HG03097 (cell line): ENCODE results near the gene HELZ.
"Not testable (repeated sequence)": the region's sequence is repeated elsewhere in the genome, so short reads cannot be mapped to it uniquely, and the experiment has no call there.

Experiments
- ATAC-seq: cut with Tn5 transposase; IDR thresholded peaks from one replicate; pipeline ENCODE4 v1.9.1; 2021; ENCODE audit not compliant: unreplicated experiment, low FRiP score

HELZ gene

DNA sequence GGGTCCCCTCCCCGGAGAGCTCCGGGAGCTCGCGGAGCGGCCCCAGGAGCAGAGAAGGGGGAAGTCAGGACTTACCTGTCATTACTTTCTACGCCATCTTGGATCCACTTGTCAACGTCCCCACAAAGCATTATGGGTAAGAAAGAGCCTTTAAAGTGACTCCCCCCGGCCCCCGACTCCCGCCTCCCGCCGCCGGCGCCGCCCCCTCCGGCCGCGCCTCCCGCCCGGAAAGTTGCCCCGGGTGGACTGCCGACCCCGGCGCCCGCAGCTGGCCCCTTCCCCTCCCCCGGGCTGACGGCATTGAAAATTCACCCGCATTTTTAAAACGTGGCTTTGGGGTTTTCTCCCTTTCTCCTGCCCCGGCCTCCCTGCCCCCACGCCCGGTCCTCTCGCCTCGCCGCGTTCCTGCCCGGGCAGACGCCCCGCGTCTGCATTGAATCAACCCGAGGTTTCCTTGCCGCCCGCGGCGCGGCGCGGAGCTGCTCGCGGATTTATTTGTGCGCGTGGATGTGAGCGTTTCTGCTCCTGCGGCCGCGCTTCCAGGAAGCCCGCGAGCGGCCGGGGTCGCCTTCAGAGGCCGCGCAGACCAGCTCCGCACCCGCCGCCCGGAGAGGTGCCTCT lies at the start of gene HELZ:
TSS of gene HELZ (minus strand) at position 124 of the 621 bp plus-strand sequence. CDS start 26,392 bp downstream, outside the sequence.
- ATAC-seq, result no peak

- ATAC-seq, result peak; percentile 67
These were observed 48.5 kb upstream of the HELZ start for GRCh38 chr17:67293251-67294203.

DNA sequence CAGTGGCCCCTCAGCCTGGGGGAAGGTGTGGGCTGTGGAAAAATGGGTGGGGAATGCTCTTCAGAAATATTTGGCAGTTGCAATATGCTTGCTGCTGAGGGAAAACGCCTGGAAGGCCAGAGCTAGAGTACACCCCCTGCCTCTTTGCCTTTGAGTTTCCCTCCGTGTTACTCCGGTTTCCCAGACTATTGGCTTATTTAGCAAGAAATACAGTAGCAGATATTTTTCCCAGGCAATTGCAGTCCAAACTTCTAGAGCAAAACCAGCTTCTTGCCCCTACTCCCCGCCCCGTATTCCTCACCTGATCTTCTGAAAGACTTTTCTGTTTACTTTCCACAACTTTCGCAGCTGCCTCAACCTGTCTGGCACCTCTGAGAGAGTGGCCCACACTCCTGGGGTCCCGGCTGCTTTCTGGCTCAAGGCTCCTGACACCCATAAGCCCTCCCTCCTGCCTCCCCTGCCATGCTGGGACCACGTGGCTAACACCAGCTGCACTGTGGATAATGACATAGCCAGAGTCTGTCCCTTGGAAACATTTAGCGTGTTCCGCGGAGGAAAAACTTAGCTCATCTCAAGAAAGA lies 45.8 kb upstream of the HELZ start:
- ATAC-seq, result no peak

DNA sequence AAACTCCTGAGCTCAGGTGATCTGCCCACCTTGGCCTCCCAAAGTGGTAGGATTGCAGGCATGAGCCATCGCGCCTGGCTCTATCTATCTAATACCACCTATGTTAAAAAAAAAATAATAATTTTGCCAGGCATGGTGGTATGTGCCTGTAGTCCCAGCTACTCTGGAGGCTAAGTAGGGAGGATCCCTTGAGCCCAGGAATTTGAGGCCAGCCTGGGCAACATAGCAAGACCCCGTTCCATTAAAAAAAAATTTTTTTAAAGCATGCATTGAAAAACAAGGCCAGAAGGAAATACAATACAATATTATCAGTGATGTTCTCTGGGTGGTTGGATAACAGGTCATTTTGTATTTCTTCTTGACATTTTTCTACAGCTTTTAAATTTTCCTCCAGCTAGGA lies 45.2 kb upstream of the HELZ start:
- no peak for ATAC-seq

DNA sequence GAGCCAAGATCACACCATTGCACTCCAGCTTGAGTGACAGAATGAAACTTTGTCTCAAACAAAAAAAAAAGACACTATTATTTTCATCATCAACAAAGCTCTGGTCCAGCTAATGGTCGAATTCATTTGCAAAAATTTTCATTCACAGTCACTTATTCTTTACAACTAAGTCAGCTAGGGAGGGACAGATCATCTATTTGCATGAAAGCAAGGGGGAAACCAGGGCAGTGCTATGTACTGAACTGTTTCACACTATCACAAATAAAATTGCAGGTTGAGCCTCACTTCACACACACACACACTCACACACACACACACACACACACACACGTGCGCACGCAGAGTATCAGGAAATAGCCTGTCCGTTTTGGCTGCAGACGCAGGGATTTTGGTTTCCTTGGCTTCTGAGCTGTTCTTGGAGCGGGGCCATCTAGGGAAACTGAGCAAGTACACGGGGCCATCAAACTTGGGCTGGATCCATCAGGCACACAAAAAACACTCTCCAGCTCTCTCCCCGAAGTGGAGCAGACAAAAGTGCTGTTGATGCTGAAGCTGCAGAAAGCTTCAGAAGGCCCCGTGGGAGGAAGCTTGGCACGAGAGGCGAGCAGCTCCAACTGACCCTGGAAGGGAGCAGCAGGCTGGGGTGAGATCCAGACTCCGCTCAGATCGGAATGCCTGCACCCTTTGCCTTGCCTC lies 44.3 kb upstream of the HELZ start:
- ATAC-seq, result no peak

- not testable (repeated sequence) for ATAC-seq
These were observed 41.8 kb upstream of the HELZ start for GRCh38 chr17:67286826-67287225.

DNA sequence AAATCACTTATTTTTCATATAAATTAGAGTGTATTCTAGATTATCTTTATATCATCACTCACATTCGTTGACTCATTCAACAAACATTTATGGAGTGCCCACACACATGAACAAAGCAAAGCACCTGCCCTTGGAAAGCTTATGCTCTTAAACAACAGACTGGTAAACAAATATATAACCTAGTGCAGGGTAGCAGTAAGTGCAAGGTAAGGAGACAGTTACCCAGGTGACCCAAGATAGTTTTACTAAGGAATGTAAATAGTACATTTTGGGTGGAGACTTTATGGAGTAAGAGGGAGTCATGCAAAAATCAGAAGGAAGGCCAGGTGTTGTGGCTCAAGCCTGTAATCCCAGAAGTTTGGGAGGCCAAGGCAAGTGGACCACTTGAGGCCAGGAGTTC lies 40.4 kb upstream of the HELZ start:
- no peak for ATAC-seq

DNA sequence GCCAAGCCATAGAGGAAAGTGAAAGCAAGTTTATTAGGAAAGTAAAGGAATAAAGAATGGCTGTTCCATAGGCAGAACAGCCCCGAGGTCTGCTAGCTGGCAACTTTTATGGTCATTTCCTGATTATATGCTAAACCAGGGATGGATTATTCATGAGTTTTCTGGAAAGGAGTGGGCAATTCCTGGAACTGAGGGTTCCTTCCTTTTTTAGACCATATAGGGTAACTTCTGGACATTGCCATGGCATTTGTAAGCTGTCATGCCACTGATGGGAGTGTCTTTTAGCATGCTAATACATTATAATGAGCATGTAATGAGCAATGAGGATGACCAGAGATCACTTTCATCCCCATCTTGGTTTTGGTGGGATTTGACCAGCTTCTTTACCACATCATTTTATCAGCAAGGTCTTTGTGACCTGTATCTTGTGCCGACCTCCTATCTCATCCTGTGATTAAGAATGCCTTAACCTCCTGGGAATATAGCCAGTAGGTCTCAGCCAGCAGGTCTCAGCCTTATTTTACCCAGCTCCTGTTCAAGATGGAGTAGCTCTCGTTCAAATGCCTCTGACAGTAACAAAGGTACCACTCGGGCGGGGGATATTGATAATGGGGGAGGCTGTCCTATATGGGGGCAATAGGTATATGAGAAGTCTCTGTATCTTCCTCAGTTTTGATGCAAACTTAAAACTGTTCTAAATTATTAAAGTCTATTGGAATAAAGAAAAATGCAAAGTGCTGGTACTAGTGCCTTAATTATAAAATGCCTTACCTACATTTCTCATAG lies 38.9 kb upstream of the HELZ start:
- ATAC-seq, result no peak

DNA sequence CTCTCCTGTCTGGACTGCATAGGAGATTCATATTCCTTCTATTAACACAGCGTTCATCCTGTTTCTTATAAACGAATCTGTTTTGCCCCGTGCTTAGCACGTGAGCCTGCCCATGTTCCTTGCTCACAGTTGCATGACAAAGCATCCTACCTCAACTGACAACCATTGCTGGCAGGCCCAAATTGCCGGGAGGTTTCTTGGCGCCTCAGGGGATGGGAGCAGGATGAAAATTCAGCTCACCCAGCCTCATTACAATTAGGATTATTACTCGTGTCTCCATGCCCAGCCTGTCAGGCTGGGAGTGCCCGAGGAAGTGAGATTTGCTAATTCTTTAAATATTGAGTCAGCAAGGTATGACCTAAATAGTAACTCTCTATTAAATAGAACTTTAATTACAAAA lies 36.7 kb upstream of the HELZ start:
- ATAC-seq, result no peak

- ATAC-seq, result no peak
These were observed 36.1 kb upstream of the HELZ start for GRCh38 chr17:67281053-67281452.

GRCh38 chr17:67280279-67280678 lies 35.3 kb upstream of the HELZ start:
- no peak for ATAC-seq

- ATAC-seq, result no peak
These were observed 34.1 kb upstream of the HELZ start for GRCh38 chr17:67279115-67279514.

GRCh38 chr17:67278363-67278762 lies 33.4 kb upstream of the HELZ start:
- ATAC-seq, result no peak

GRCh38 chr17:67276075-67276474 lies 31.1 kb upstream of the HELZ start:
- no peak for ATAC-seq

GRCh38 chr17:67274466-67274865 lies 29.5 kb upstream of the HELZ start:
- ATAC-seq, result no peak

DNA sequence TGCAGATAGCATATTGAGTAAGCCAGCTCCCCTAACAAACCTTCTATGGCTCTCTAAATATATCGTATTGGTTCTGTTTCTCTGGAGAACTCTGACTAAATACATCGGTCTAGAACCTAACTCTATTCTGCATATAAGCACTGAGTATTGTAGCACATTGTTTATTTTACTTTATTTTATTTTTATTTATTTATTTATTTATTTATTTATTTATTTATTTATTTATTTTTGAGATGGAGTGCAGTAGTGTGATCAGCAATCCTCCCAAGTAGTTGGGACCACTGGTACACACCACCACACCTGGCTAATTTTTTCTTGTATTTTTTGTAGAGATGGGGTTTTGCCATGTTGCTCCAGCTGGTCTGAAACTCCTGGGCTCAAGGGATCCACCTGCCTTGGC lies 28.9 kb upstream of the HELZ start:
- no peak for ATAC-seq

GRCh38 chr17:67272312-67273047 lies 27.5 kb upstream of the HELZ start:
- ATAC-seq, result no peak

GRCh38 chr17:67271187-67271586 lies 26.2 kb upstream of the HELZ start:
- not testable (repeated sequence) for ATAC-seq

- ATAC-seq, result no peak
These were observed 25.4 kb upstream of the HELZ start for GRCh38 chr17:67270416-67270815.
